ENCODE results near the gene RBM17. TPM values are rescaled to one million over a fixed set of nuclear protein-coding genes. Genes with fewer than 3 reads are reported as not detected.

RBM17 gene
- total RNA-seq, 4 donors from 2014 or later: 64.4 to 163 (median 146) TPM

GRCh38 chr10:6047847-6048246 is 41.0 kb upstream of the RBM17 start:
- TF ChIP-seq POLR2A (IDR thresholded peaks at IDR 0.05): no peak
- TF ChIP-seq CTCF (IDR thresholded peaks at IDR 0.05): no peak
- Histone ChIP-seq H3K27ac (no peak overlapping the region), H3K27me3 (no peaks in the 10 kb centered on the region), H3K36me3 (no peaks in the 10 kb centered on the region), H3K4me1 (no peaks in the 10 kb centered on the region), H3K9me3 (no peaks in the 10 kb centered on the region), H3K4me3 (no peak overlapping the region)
- DNase-seq: no peak
- intact Hi-C loops (cut with DNase I; ENCODE audit: low total_unique reads): no loop called here

- no peak for DNase-seq
- TF ChIP-seq CTCF (IDR thresholded peaks at IDR 0.05) (no peak), POLR2A (IDR thresholded peaks at IDR 0.05) (no peak)
- intact Hi-C loops (cut with DNase I; ENCODE audit: low total_unique reads): no loop called here
- no peak overlapping the region for H3K4me3 ChIP-seq
- no peaks in the 10 kb centered on the region for H3K4me1 ChIP-seq
- no peaks in the 10 kb centered on the region for H3K9me3 ChIP-seq
- no peaks in the 10 kb centered on the region for H3K27me3 ChIP-seq
- no peak overlapping the region for H3K27ac ChIP-seq
- no peaks in the 10 kb centered on the region for H3K36me3 ChIP-seq
Observed at GRCh38 chr10:6048281-6049030, 40.4 kb upstream of the RBM17 start.

- H3K4me3 ChIP-seq: no peak overlapping the region
- intact Hi-C loops (cut with DNase I; ENCODE audit: low total_unique reads): no loop called here
- TF ChIP-seq POLR2A (IDR thresholded peaks at IDR 0.05) (no peak), CTCF (IDR thresholded peaks at IDR 0.05) (no peak)
- H3K9me3 ChIP-seq: no peaks in the 10 kb centered on the region
- no peak overlapping the region for H3K27ac ChIP-seq
- no peaks in the 10 kb centered on the region for H3K27me3 ChIP-seq
- no peak for DNase-seq
- H3K4me1 ChIP-seq: no peaks in the 10 kb centered on the region
- no peaks in the 10 kb centered on the region for H3K36me3 ChIP-seq
Observed at GRCh38 chr10:6049031-6049400, 39.8 kb upstream of the RBM17 start.

- Histone ChIP-seq H3K36me3 (no peaks in the 10 kb centered on the region), H3K9me3 (no peaks in the 10 kb centered on the region), H3K4me3 (peak overlapping the region; percentile 29), H3K27me3 (no peaks in the 10 kb centered on the region), H3K4me1 (no peaks in the 10 kb centered on the region), H3K27ac (peak overlapping the region; percentile 85 to 87)
- TF ChIP-seq CTCF (IDR thresholded peaks at IDR 0.05) (peak; percentile 55 to 69 (median 61)), POLR2A (IDR thresholded peaks at IDR 0.05) (no peak)
- intact Hi-C loops (cut with DNase I; ENCODE audit: low total_unique reads): no loop called here
- peak; percentile 78 to 85 for DNase-seq
Observed at GRCh38 chr10:6050801-6051445, 37.9 kb upstream of the RBM17 start.
